Epithelial cell of proximal tubule (primary cell): Measurements from ENCODE around the gene FBXO46. TPM values are rescaled to one million over a fixed set of nuclear protein-coding genes. Genes with fewer than 3 reads are reported as not detected.

Experiments used
- DNase-seq: peaks from one replicate; pipeline ENCODE4 v3.0.0-alpha.2; 2011; ENCODE audit warnings: low read depth
- H3K4me3 ChIP-seq: 2 replicates; pipeline ENCODE4 v1.5.1; 2011; ENCODE audit warnings: low read depth, mild to moderate bottlenecking, low read length
- total RNA-seq: library from RNA; depleted of rRNA; stranded (reverse); fragments of >200 nt; gene quantifications from 2 replicates; pipeline ENCODE4 v1.2.3, GENCODE V29; 2015
- TF ChIP-seq, protein P1 (sequence below): conservative IDR thresholded peaks from 2 replicates; pipeline ENCODE4 v1.5.1; 2012; ENCODE audit warnings: low read depth, mild to moderate bottlenecking, low read length

FBXO46 gene
- total RNA-seq, 1 donor from 2014 or later: 6.6 TPM

GRCh38 chr19:45664575-45664974 is 66.1 kb downstream of the FBXO46 start:
- no peak overlapping the region for H3K4me3 ChIP-seq
- TF ChIP-seq, protein P1, sequence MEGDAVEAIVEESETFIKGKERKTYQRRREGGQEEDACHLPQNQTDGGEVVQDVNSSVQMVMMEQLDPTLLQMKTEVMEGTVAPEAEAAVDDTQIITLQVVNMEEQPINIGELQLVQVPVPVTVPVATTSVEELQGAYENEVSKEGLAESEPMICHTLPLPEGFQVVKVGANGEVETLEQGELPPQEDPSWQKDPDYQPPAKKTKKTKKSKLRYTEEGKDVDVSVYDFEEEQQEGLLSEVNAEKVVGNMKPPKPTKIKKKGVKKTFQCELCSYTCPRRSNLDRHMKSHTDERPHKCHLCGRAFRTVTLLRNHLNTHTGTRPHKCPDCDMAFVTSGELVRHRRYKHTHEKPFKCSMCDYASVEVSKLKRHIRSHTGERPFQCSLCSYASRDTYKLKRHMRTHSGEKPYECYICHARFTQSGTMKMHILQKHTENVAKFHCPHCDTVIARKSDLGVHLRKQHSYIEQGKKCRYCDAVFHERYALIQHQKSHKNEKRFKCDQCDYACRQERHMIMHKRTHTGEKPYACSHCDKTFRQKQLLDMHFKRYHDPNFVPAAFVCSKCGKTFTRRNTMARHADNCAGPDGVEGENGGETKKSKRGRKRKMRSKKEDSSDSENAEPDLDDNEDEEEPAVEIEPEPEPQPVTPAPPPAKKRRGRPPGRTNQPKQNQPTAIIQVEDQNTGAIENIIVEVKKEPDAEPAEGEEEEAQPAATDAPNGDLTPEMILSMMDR: no peak
- DNase-seq: no peak

GRCh38 chr19:45663800-45664199 is 66.9 kb downstream of the FBXO46 start:
- TF ChIP-seq, protein P1: no peak
- H3K4me3 ChIP-seq: no peak overlapping the region
- DNase-seq: no peak

DNA sequence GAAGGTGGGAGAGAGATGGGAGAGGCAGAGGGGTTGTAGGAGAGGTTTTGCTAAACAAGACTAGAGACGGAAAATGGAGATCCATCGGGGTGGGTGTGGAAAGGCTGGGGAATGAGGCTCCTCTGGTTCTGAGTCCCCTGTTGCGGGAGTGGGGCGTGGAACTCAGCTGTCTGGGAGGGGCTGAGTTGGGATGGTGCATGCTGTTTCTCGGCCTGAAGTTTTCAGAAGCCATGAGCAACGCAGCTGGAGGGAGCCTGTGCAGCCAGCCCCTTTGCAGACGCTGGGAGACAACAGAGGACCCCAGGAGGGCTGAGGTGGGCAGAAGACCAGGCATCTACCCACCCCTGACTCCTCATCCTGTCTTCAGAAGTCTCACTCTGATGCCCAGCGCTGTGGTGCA is 70.1 kb downstream of the FBXO46 start:
- TF ChIP-seq, protein P1: no peak
- no peak overlapping the region for H3K4me3 ChIP-seq
- DNase-seq: no peak

Other genes with a start within 250 kb of the FBXO46 start
- 6.9 and 9.7 TPM in 2 replicates for gene RTN2, start 233.8 kb downstream of the FBXO46 start, total RNA-seq
- 0.17 TPM in 1 of 2 replicates, not detected in the other for gene PPM1N, start 232.5 kb downstream of the FBXO46 start, total RNA-seq
- 106 and 146 TPM in 2 replicates for gene VASP, start 223.4 kb downstream of the FBXO46 start, total RNA-seq
- 10.1 and 12.6 TPM in 2 replicates for gene OPA3, start 146.1 kb downstream of the FBXO46 start, total RNA-seq
- not detected in 2 replicates for gene GPR4, start 128.7 kb downstream of the FBXO46 start, total RNA-seq
- 17.7 and 33.6 TPM in 2 replicates for gene EML2, start 91.5 kb downstream of the FBXO46 start, total RNA-seq
- gene GIPR, start 62.7 kb downstream of the FBXO46 start, total RNA-seq: 0.22 and 0.86 TPM in 2 replicates
- 331 and 431 TPM in 2 replicates for gene SNRPD2, start 38.9 kb downstream of the FBXO46 start, total RNA-seq
- gene QPCTL, start 38.2 kb downstream of the FBXO46 start, total RNA-seq: 19.3 and 25.2 TPM in 2 replicates
- not detected in 2 replicates for gene MEIOSIN, start 2.5 kb upstream of the FBXO46 start, total RNA-seq
- gene SIX5, start 38.4 kb upstream of the FBXO46 start, total RNA-seq: 8.2 and 11.2 TPM in 2 replicates
- 10.9 and 21.0 TPM in 2 replicates for gene DMPK, start 51.6 kb upstream of the FBXO46 start, total RNA-seq
- 35.7 and 38.8 TPM in 2 replicates for gene DMWD, start 61.9 kb upstream of the FBXO46 start, total RNA-seq
- gene RSPH6A, start 84.4 kb upstream of the FBXO46 start, total RNA-seq: 0.07 TPM in 1 of 2 replicates, not detected in the other
- 22.9 and 26.0 TPM in 2 replicates for gene SYMPK, start 132.3 kb upstream of the FBXO46 start, total RNA-seq
- gene FOXA3, start 133.4 kb upstream of the FBXO46 start, total RNA-seq: 1.1 and 2.8 TPM in 2 replicates
- 26.8 and 31.2 TPM in 2 replicates for gene IRF2BP1, start 155.2 kb upstream of the FBXO46 start, total RNA-seq
- 1.3 and 2.0 TPM in 2 replicates for gene MYPOP, start 171.7 kb upstream of the FBXO46 start, total RNA-seq
- not detected in 2 replicates for gene NANOS2, start 183.9 kb upstream of the FBXO46 start, total RNA-seq
- gene NOVA2, start 243.0 kb upstream of the FBXO46 start, total RNA-seq: not detected in 2 replicates